Nephron progenitor cell (in vitro differentiated cells): Measurements from ENCODE around the gene HIVEP2.
A peak's percentile ranks its signal among the peaks of the same experiment; 100 is the strongest.

ENCODE experiments used
- DNase-seq: peaks from one replicate; pipeline ENCODE4 v3.0.0; 2021
- H3K27ac Mint-ChIP-seq: 2 replicates; pipeline ENCODE4 v1.8.0; 2021; ENCODE audit warnings: mild to moderate bottlenecking, moderate library complexity, mixed read lengths
- H3K27me3 Mint-ChIP-seq: 2 replicates; pipeline ENCODE4 v1.8.0; 2021; ENCODE audit warnings: mild to moderate bottlenecking, low read depth, mixed read lengths; ENCODE audit not compliant: poor library complexity
- H3K36me3 Mint-ChIP-seq: 2 replicates; pipeline ENCODE4 v1.8.0; 2021; ENCODE audit warnings: low read depth, mixed read lengths
- H3K4me1 Mint-ChIP-seq: 2 replicates; pipeline ENCODE4 v1.8.0; 2021; ENCODE audit warnings: mixed read lengths
- H3K4me3 Mint-ChIP-seq: 2 replicates; pipeline ENCODE4 v1.8.0; 2021; ENCODE audit warnings: mild to moderate bottlenecking, moderate library complexity, mixed read lengths
- H3K9me3 Mint-ChIP-seq: 2 replicates; pipeline ENCODE4 v1.8.0; 2021; ENCODE audit warnings: mild to moderate bottlenecking, moderate library complexity, mixed read lengths
- CTCF ChIP-seq: fragments of 200-600 bp; sonication (generic); IDR thresholded peaks from 2 replicates; pipeline ENCODE4 v1.5.0; 2021; ENCODE audit warnings: antibody characterized with exemption

Gene HIVEP2

GRCh38 chr6:142845624-142846458 lies 99.1 kb downstream of the HIVEP2 start:
- Mint-ChIP-seq H3K9me3 (no peaks in the 10 kb centered on the region), H3K4me3 (peak overlapping the region; percentile 79), H3K27me3 (no peaks in the 10 kb centered on the region), H3K36me3 (peaks cover 9% of the 10 kb centered on the region), H3K4me1 (peaks cover 57% of the 10 kb centered on the region), H3K27ac (peak overlapping the region; percentile 51)
- TF ChIP-seq CTCF, result no peak
- peak; percentile 61 for DNase-seq

- Mint-ChIP-seq H3K9me3 (no peaks in the 10 kb centered on the region), H3K27ac (peak overlapping the region; percentile 3), H3K4me1 (peaks cover 54% of the 10 kb centered on the region), H3K4me3 (peak overlapping the region; percentile 79), H3K36me3 (peaks cover 9% of the 10 kb centered on the region), H3K27me3 (no peaks in the 10 kb centered on the region)
- TF ChIP-seq CTCF, result no peak
- DNase-seq, result no peak
Measured at GRCh38 chr6:142845143-142845571, 99.8 kb downstream of the HIVEP2 start.

- DNase-seq, result no peak
- TF ChIP-seq CTCF, result no peak
- peaks cover 9% of the 10 kb centered on the region for H3K36me3 Mint-ChIP-seq
- H3K27me3 Mint-ChIP-seq, result no peaks in the 10 kb centered on the region
- H3K4me3 Mint-ChIP-seq, result no peak overlapping the region
- H3K27ac Mint-ChIP-seq, result no peak overlapping the region
- no peaks in the 10 kb centered on the region for H3K9me3 Mint-ChIP-seq
- H3K4me1 Mint-ChIP-seq, result peaks cover 62% of the 10 kb centered on the region
Measured at GRCh38 chr6:142844065-142844755, 100.8 kb downstream of the HIVEP2 start.

GRCh38 chr6:142843361-142843760 lies 101.6 kb downstream of the HIVEP2 start:
- H3K36me3 Mint-ChIP-seq, result peaks cover 9% of the 10 kb centered on the region
- DNase-seq, result no peak
- H3K27ac Mint-ChIP-seq, result no peak overlapping the region
- H3K9me3 Mint-ChIP-seq, result no peaks in the 10 kb centered on the region
- no peak overlapping the region for H3K4me3 Mint-ChIP-seq
- H3K4me1 Mint-ChIP-seq, result peaks cover 56% of the 10 kb centered on the region
- TF ChIP-seq CTCF, result no peak
- no peaks in the 10 kb centered on the region for H3K27me3 Mint-ChIP-seq

- DNase-seq, result no peak
- H3K4me3 Mint-ChIP-seq, result no peak overlapping the region
- H3K4me1 Mint-ChIP-seq, result peaks cover 56% of the 10 kb centered on the region
- H3K36me3 Mint-ChIP-seq, result peaks cover 9% of the 10 kb centered on the region
- no peak for TF ChIP-seq CTCF
- no peak overlapping the region for H3K27ac Mint-ChIP-seq
- H3K9me3 Mint-ChIP-seq, result no peaks in the 10 kb centered on the region
- H3K27me3 Mint-ChIP-seq, result no peaks in the 10 kb centered on the region
Measured at GRCh38 chr6:142842418-142843261, 102.3 kb downstream of the HIVEP2 start.
